ENCODE results near the gene CYSLTR1.
"Not testable (repeated sequence)": the region's sequence is repeated elsewhere in the genome, so short reads cannot be mapped to it uniquely, and the experiment has no call there.

CYSLTR1 gene

DNA sequence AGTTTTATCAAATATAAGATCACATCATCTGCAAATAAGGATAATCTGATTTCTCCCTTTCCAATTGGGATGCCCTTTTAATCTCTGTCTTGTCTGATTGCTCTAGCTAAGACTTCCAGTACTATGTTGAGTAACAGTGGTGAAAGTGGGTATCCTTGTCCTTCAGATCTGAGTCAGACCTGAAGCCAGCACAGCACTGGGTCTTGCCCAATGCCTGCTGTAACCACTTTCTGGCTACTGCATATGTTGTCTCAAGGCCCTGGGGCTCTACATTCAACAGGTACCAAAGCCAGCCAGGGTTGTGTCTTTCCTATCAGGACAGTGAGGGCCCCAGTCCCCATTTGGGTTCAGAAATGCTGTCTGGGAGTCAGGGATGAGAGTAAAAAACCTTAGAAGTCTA is 90.3 kb downstream of the CYSLTR1 start:
- no peaks in the 10 kb centered on the region for H3K9me3 ChIP-seq (ENCODE audit: control insufficient read depth, low read length)
- no peaks in the 10 kb centered on the region for H3K27me3 ChIP-seq (replicated peaks; ENCODE audit: control insufficient read depth, insufficient read depth, low read length, poor library complexity, severe bottlenecking)

DNA sequence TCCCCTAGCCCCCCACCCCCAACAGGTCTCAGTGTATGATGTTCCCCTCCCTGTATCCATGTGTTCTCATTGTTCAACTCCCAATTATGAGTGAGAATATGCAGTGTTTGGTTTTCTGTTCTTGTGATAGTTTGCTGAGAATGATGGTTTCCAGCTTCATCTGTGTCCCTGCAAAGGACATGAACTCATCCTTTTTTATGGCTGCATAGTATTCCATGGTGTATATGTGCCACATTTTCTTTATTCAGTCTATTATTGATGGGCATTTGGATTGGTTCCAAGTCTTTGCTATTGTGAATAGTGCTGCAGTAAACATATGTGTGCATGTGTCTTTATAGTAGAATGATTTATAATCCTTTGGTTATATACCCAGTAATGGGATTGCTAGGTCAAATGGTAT is 101.4 kb downstream of the CYSLTR1 start:
- not testable (repeated sequence) for H3K9me3 ChIP-seq (ENCODE audit: control insufficient read depth, low read length); H3K4me1 ChIP-seq (ENCODE audit: control insufficient read depth, insufficient read depth, low read length, poor library complexity, severe bottlenecking); H3K27me3 ChIP-seq (replicated peaks; ENCODE audit: control insufficient read depth, insufficient read depth, low read length, poor library complexity, severe bottlenecking); DNase-seq; H3K4me3 ChIP-seq (ENCODE audit: insufficient read depth, low read depth, low read length, poor library complexity, severe bottlenecking); H3K27ac ChIP-seq (ENCODE audit: insufficient read depth, low read length, poor library complexity, severe bottlenecking); H3K36me3 ChIP-seq (ENCODE audit: control insufficient read depth, insufficient read depth, low read length)

More for the DNA sequence above, 90.3 kb downstream of the CYSLTR1 start:
- no peak overlapping the region for H3K27ac ChIP-seq (ENCODE audit: insufficient read depth, low read length, poor library complexity, severe bottlenecking)
- H3K4me1 ChIP-seq (ENCODE audit: control insufficient read depth, insufficient read depth, low read length, poor library complexity, severe bottlenecking) = no peaks in the 10 kb centered on the region
- H3K36me3 ChIP-seq (ENCODE audit: control insufficient read depth, insufficient read depth, low read length) = no peaks in the 10 kb centered on the region
- no peak overlapping the region for H3K4me3 ChIP-seq (ENCODE audit: insufficient read depth, low read depth, low read length, poor library complexity, severe bottlenecking)
- DNase-seq = no peak

Data from effector memory CD4-positive, alpha-beta T cell (primary cell).